Endothelial cell of umbilical vein (primary cell): ENCODE measurements around the gene TKTL1. TPM values are rescaled to one million over a fixed set of nuclear protein-coding genes. Genes with fewer than 3 reads are reported as not detected.

Experiments
- BruUV-seq: library from RNA; stranded (reverse); fragments of 400-500 nt; replicated peaks from 2 replicates; lab custom pipeline; 2021; lab: Mats Ljungman, UMichigan
- CTCF ChIA-PET: fragments of 300-600, 350-600 bp; sonication (Branson Sonifier 250); formaldehyde crosslinking; loops from one replicate; lab custom pipeline; 2021; ENCODE audit warnings: antibody characterized with exemption, inconsistent platforms; lab: Charles Lee
- POLR2A ChIA-PET: fragments of 300-600, 350-600 bp; sonication (Branson Sonifier 250); formaldehyde crosslinking; loops from one replicate; lab custom pipeline; 2021; ENCODE audit warnings: antibody characterized with exemption, inconsistent platforms; lab: Charles Lee
- DNase-seq: peaks from one replicate; pipeline ENCODE4 v3.0.0-alpha.2; 2011; ENCODE audit warnings: low read depth, low spot score
- FAIRE-seq: peaks from 2 replicates; lab custom pipeline; 2011; peaks lifted over from hg19 to GRCh38; lab: Jason Lieb, UNC
- H2AFZ ChIP-seq: 2 replicates; pipeline ENCODE4 v1.6.0; 2012; ENCODE audit warnings: low read depth, low read length, control low read depth, inconsistent platforms
- H3K27ac ChIP-seq: 2 replicates; pipeline ENCODE4 v1.5.1; 2011; ENCODE audit warnings: low read depth, mild to moderate bottlenecking, control low read depth, low read length, moderate library complexity; ENCODE audit not compliant: insufficient read depth
- H3K27me3 ChIP-seq, 2 experiments: 2 replicates each; pipeline versions ENCODE4 v1.6.0 to v1.6.1; 2011; ENCODE audit warnings: low read length in 2 of 2, mixed read lengths in 1 of 2; ENCODE audit not compliant: control insufficient read depth in 2 of 2, insufficient read depth in 2 of 2
- H3K36me3 ChIP-seq, 2 experiments: 2 replicates in 1 of 2; 3 replicates in 1 of 2; pipeline ENCODE4 v1.5.1; 2011; ENCODE audit warnings: low read length in 2 of 2, mild to moderate bottlenecking in 1 of 2, moderate library complexity in 1 of 2; ENCODE audit not compliant: control insufficient read depth in 2 of 2, insufficient read depth in 2 of 2; ENCODE audit errors: extremely low read depth in 1 of 2
- H3K4me1 ChIP-seq: 3 replicates; pipeline ENCODE4 v1.5.1; 2011; ENCODE audit warnings: mild to moderate bottlenecking, low read length; ENCODE audit not compliant: control insufficient read depth, insufficient read depth; ENCODE audit errors: extremely low read depth
- H3K4me2 ChIP-seq: 2 replicates; pipeline ENCODE4 v1.6.1; 2011; ENCODE audit warnings: low read length, control low read depth, mixed read lengths; ENCODE audit not compliant: insufficient read depth
- H3K4me3 ChIP-seq, 3 experiments: fragments of 200-600 bp in 1 of 3; sonication (generic), shearing (Covaris generic) in 1 of 3; replicated peaks in 1 of 3; 2 replicates each; pipeline ENCODE4 v1.5.1; 2011 to 2016; ENCODE audit warnings: control low read depth in 3 of 3, low read length in 3 of 3, mild to moderate bottlenecking in 2 of 3, inconsistent platforms in 1 of 3, low read depth in 1 of 3, moderate library complexity in 1 of 3; ENCODE audit not compliant: insufficient read depth in 1 of 3
- H3K79me2 ChIP-seq: 2 replicates; pipeline ENCODE4 v1.6.0; 2012; ENCODE audit warnings: low read length, inconsistent platforms; ENCODE audit not compliant: control insufficient read depth, insufficient read depth
- H3K9ac ChIP-seq: replicated peaks from 2 replicates; pipeline ENCODE3; 2011; ENCODE audit warnings: low read length, control low read depth; ENCODE audit not compliant: insufficient read depth; ENCODE audit errors: extremely low read depth
- H3K9me1 ChIP-seq: replicated peaks from 3 replicates; pipeline ENCODE4 v1.6.0; 2011; ENCODE audit warnings: mild to moderate bottlenecking, low read length; ENCODE audit not compliant: control insufficient read depth, insufficient read depth; ENCODE audit errors: extremely low read depth
- H3K9me3 ChIP-seq: replicated peaks from 2 replicates; pipeline ENCODE4 v1.5.1; 2012; ENCODE audit warnings: low read length, inconsistent platforms; ENCODE audit not compliant: control insufficient read depth, insufficient read depth
- H4K20me1 ChIP-seq: replicated peaks from 2 replicates; pipeline ENCODE3; 2011; ENCODE audit warnings: mild to moderate bottlenecking, low read length; ENCODE audit not compliant: control insufficient read depth, insufficient read depth; ENCODE audit errors: extremely low read depth
- EZH2 ChIP-seq: IDR thresholded peaks from 2 replicates; pipeline ENCODE4 v1.6.1; 2012; ENCODE audit warnings: borderline replicate concordance, low read depth, mild to moderate bottlenecking, moderate library complexity, low read length, inconsistent platforms; ENCODE audit not compliant: severe bottlenecking
- GATA2 ChIP-seq: IDR thresholded peaks from 2 replicates; pipeline ENCODE4 v1.7.0; 2011; ENCODE audit warnings: low read depth, mild to moderate bottlenecking, moderate library complexity, mixed read lengths, low read length; ENCODE audit not compliant: insufficient read length, insufficient read depth
- dilution Hi-C: fragments of 300-500 bp; cut with MboI; formaldehyde crosslinking; loops from one replicate; pipeline ENCODE4 v1.15.0; 2019; ENCODE audit warnings: low sequenced_read_pairs; ENCODE audit not compliant: extremely low pct_ligation_motif_present
- intact Hi-C: fragments of 100-400 bp; cut with micrococcal nuclease; formaldehyde crosslinking; loops from one replicate; pipeline ENCODE4 v1.10.0; 2022
- polyA plus RNA-seq, 4 experiments: library from polyadenylated mRNA; depleted of rRNA in 3 of 4; stranded (reverse) in 3 of 4; unstranded in 1 of 4; fragments of >200 nt; gene quantifications; 2 replicates each; pipeline versions ENCODE4 v1.2.1 to v1.2.3, GENCODE V29; 2011 to 2012; ENCODE audit warnings: missing spikeins in 1 of 4
- total RNA-seq: library from RNA; stranded (reverse); gene quantifications from 2 replicates; pipeline ENCODE4 v1.2.3, GENCODE V29; 2021
- TF ChIP-seq, protein P1 (sequence below), 2 donors: IDR thresholded peaks; 1 replicate in 1 of 2; 2 replicates in 1 of 2; pipeline ENCODE4 v1.5.1; 2011; ENCODE audit warnings: low read length in 2 of 2, mild to moderate bottlenecking in 2 of 2, moderate library complexity in 2 of 2, control low read depth in 1 of 2, inconsistent platforms in 1 of 2, low read depth in 1 of 2; ENCODE audit not compliant: insufficient read depth in 1 of 2; ENCODE audit errors: extremely low read depth in 1 of 2
- TF ChIP-seq, protein P2 (sequence below): IDR thresholded peaks from 2 replicates; pipeline ENCODE4 v1.6.1; 2011; ENCODE audit not compliant: insufficient read depth, insufficient read length

Gene TKTL1
- total and polyA plus RNA-seq, 2 donors (not counting 3 experiments of a cell fraction or from before 2014, with no cell fraction given): 0.03 TPM; not detected in 1

DNA sequence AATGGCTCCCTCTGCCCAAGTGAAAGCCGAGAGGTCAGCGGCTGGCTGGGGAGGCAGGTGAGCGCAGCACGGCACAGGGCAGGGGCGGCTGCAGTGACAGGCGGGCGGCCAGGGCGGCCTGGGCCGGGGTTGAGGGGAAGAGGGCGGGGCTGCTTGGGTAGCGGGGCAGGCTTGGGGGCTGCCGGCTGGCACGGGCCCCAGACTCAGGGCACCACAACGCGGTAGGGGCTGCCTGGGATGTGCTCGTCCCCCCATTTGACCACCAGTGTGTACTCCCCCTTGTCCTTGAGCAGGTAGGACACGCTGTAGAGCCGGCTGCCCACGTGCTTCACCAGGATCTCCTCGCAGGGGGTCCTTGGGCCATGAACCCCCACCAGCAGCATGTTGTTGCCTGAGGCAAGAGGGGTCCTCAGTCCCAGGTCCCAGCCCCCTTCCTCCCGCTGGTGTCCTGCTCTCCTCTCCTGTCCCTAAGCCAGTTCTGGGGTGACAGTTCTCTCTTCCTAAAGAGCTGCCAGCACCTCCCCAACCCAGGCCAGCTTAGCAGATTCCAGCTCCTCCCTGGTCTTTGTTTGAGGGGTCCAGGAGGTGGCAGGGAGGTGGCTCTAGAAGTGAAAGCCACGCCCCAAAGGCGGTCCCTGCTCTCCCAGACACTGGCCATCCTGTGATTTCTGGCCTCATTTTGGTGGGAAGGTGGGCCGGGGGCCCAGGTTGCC is 53.2 kb downstream of the TKTL1 start:
- DNase-seq (no peak), FAIRE-seq (no peak)

DNA sequence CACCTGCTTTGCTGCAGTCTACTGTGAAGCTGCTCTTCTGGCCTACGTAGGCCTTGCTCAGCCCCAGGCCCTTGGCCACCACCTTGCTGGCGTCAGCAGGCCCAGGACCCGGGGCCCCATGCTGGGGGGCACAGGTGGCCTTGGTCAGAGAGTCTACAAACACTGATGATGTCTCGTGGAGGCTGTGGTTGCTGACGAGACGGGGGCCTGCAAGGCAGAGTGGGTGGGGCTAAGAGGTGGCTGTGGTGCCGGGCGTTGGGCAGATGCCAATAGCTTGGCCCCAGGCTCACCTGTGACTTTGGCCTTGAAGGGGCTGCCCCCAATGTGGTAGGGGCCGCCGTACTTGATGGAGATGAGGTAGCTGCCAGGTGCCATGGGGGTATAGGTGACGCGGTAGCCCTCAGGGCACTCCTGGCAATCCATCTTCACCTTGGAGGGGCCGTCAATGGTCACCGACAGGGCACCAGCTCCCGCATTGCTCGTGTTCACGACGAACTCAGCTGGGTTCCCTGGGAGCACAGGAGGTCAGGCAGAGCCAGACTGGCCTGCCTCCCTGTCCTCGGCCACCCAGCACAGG is 53.9 kb downstream of the TKTL1 start:
- Histone ChIP-seq H3K27ac (no peak overlapping the region), H3K9me1 (no peaks in the 10 kb centered on the region), H3K4me3 (no peak overlapping the region), H3K9ac (no peak overlapping the region), H3K4me2 (no peak overlapping the region), H2AFZ (no peak overlapping the region), H3K27me3 (no peaks in the 10 kb centered on the region), H3K36me3 (peaks cover 5 to 58% of the 10 kb centered on the region in 2 experiments), H4K20me1 (no peaks in the 10 kb centered on the region), H3K4me1 (no peaks in the 10 kb centered on the region), H3K79me2 (no peaks in the 10 kb centered on the region), H3K9me3 (no peaks in the 10 kb centered on the region)
- no TSS peak for BruUV-seq
- dilution Hi-C loops: no loop called here
- POLR2A ChIA-PET: no interaction called here
- TF ChIP-seq EZH2 (no peak), GATA2 (no peak)
- TF ChIP-seq, protein P1, sequence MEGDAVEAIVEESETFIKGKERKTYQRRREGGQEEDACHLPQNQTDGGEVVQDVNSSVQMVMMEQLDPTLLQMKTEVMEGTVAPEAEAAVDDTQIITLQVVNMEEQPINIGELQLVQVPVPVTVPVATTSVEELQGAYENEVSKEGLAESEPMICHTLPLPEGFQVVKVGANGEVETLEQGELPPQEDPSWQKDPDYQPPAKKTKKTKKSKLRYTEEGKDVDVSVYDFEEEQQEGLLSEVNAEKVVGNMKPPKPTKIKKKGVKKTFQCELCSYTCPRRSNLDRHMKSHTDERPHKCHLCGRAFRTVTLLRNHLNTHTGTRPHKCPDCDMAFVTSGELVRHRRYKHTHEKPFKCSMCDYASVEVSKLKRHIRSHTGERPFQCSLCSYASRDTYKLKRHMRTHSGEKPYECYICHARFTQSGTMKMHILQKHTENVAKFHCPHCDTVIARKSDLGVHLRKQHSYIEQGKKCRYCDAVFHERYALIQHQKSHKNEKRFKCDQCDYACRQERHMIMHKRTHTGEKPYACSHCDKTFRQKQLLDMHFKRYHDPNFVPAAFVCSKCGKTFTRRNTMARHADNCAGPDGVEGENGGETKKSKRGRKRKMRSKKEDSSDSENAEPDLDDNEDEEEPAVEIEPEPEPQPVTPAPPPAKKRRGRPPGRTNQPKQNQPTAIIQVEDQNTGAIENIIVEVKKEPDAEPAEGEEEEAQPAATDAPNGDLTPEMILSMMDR (IDR thresholded peaks at IDR 0.05; ENCODE audit: extremely low read depth in 1 of 2, insufficient read depth in 1 of 2, low read depth in 1 of 2, low read length in 2 of 2): no peak
- intact Hi-C loops: no loop called here
- CTCF ChIA-PET: no interaction called here
- FAIRE-seq (no peak), DNase-seq (no peak)

More for the DNA sequence above, 53.2 kb downstream of the TKTL1 start:
- Histone ChIP-seq H2AFZ (no peak overlapping the region), H3K4me2 (no peak overlapping the region), H3K9me3 (no peaks in the 10 kb centered on the region), H3K27ac (no peak overlapping the region), H3K27me3 (no peaks in the 10 kb centered on the region), H3K79me2 (no peaks in the 10 kb centered on the region), H3K4me1 (no peaks in the 10 kb centered on the region), H3K9ac (no peak overlapping the region), H4K20me1 (no peaks in the 10 kb centered on the region), H3K4me3 (no peak overlapping the region), H3K9me1 (no peaks in the 10 kb centered on the region), H3K36me3 (peaks cover 5 to 51% of the 10 kb centered on the region in 2 experiments)
- POLR2A ChIA-PET: no interaction called here
- BruUV-seq: TSS peak; percentile 36
- dilution Hi-C loops: no loop called here
- TF ChIP-seq, protein P2, sequence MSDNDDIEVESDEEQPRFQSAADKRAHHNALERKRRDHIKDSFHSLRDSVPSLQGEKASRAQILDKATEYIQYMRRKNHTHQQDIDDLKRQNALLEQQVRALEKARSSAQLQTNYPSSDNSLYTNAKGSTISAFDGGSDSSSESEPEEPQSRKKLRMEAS: no peak
- intact Hi-C loops: no loop called here
- CTCF ChIA-PET: no interaction called here
